Astrocyte of the hippocampus (primary cell): ENCODE results near the gene VAV1.
"Not testable (repeated sequence)": the region's sequence is repeated elsewhere in the genome, so short reads cannot be mapped to it uniquely, and the experiment has no call there.

ENCODE experiments used
- DNase-seq: peaks from one replicate; pipeline ENCODE4 v3.0.0; 2011; ENCODE audit warnings: low read depth, low spot score

Gene VAV1

GRCh38 chr19:6754653-6755463 is 17.6 kb upstream of the VAV1 start:
- DNase-seq = no peak

- no peak for DNase-seq
Measured at GRCh38 chr19:6760606-6761005, 11.9 kb upstream of the VAV1 start.

GRCh38 chr19:6761053-6761676 is 11.3 kb upstream of the VAV1 start:
- DNase-seq = no peak

GRCh38 chr19:6762253-6762797 is 10.2 kb upstream of the VAV1 start:
- DNase-seq = not testable (repeated sequence)

GRCh38 chr19:6765738-6766356 is 6.7 kb upstream of the VAV1 start:
- peak; percentile 47 for DNase-seq

GRCh38 chr19:6766357-6767080 is 6.0 kb upstream of the VAV1 start:
- DNase-seq = no peak

- no peak for DNase-seq
Measured at GRCh38 chr19:6767081-6767356, 5.5 kb upstream of the VAV1 start.

- DNase-seq = peak; percentile 43
Measured at GRCh38 chr19:6767357-6768235, 4.9 kb upstream of the VAV1 start, which contains the start of gene SH2D3A. TSS of gene SH2D3A (minus strand) at chr19:6767435. CDS start at chr19:6763748, 3,687 bp downstream.

- DNase-seq = no peak
Measured at GRCh38 chr19:6768236-6768785, 4.2 kb upstream of the VAV1 start.

GRCh38 chr19:6769006-6769619 is 3.4 kb upstream of the VAV1 start:
- peak; percentile 26 for DNase-seq

- DNase-seq = not testable (repeated sequence)
Measured at GRCh38 chr19:6771648-6772027, 870 bp upstream of the VAV1 start.

- no peak for DNase-seq
Measured at GRCh38 chr19:6772866-6773322, 386 bp downstream of the VAV1 start.

GRCh38 chr19:6773323-6773931 is 919 bp downstream of the VAV1 start:
- no peak for DNase-seq

- no peak for DNase-seq
Measured at GRCh38 chr19:6774821-6775707, 2.6 kb downstream of the VAV1 start.

- DNase-seq = not testable (repeated sequence)
Measured at GRCh38 chr19:6776045-6776444, 3.5 kb downstream of the VAV1 start.

GRCh38 chr19:6776999-6777398 is 4.5 kb downstream of the VAV1 start:
- no peak for DNase-seq

GRCh38 chr19:6777434-6777833 is 4.9 kb downstream of the VAV1 start:
- DNase-seq = no peak

GRCh38 chr19:6778386-6778785 is 5.9 kb downstream of the VAV1 start:
- no peak for DNase-seq

GRCh38 chr19:6779206-6779605 is 6.7 kb downstream of the VAV1 start:
- DNase-seq = no peak
